Activated T-cell treated with anti-CD3 and anti-CD28 coated beads for 48 hours (primary cell): ENCODE results near the gene PHKG1.
"Not testable (repeated sequence)": the region's sequence is repeated elsewhere in the genome, so short reads cannot be mapped to it uniquely, and the experiment has no call there.

ENCODE experiments used
- DNase-seq: peaks from one replicate; pipeline ENCODE4 v3.0.0-alpha.2; 2020; ENCODE audit warnings: low read depth

PHKG1 gene

DNA sequence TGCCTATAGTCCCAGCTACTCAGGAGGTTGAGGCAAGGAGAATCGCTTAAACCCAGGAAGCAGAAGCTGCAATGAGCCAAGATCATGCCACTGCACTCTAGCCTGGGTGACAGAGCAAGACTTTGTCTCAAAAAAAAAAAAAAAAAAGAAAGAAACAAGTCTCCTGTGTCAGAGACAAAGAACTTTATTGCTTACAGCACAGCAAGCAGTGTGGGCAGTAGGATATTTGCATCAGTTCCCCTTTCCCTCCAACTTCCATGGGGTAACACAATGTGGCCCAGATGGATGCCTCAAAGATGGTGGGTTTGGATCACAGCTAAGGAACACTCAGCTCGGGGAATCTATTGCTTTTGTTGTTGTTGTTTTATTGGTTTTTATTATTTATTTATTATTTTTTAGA lies 47.0 kb downstream of the PHKG1 start:
- not testable (repeated sequence) for DNase-seq

DNA sequence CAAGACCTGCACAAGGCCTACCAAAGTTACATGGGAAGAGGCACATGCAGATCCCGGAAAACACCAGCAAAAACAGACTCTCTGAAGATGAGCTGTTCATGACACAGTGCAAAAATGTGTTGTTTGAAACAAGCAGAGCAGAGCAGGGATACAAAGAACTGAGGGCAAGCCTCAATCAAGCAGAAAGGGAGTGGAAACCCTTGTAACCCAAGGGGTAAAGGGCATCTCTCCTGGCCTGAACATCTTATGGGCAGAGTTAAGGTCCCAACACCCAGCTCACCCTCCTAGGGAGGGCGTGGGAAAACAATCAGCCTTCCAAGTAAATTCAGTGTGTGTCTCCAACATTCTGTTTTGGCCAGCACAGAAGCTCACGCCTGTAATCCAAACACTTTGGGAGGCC lies 52.0 kb downstream of the PHKG1 start:
- DNase-seq: no peak

DNA sequence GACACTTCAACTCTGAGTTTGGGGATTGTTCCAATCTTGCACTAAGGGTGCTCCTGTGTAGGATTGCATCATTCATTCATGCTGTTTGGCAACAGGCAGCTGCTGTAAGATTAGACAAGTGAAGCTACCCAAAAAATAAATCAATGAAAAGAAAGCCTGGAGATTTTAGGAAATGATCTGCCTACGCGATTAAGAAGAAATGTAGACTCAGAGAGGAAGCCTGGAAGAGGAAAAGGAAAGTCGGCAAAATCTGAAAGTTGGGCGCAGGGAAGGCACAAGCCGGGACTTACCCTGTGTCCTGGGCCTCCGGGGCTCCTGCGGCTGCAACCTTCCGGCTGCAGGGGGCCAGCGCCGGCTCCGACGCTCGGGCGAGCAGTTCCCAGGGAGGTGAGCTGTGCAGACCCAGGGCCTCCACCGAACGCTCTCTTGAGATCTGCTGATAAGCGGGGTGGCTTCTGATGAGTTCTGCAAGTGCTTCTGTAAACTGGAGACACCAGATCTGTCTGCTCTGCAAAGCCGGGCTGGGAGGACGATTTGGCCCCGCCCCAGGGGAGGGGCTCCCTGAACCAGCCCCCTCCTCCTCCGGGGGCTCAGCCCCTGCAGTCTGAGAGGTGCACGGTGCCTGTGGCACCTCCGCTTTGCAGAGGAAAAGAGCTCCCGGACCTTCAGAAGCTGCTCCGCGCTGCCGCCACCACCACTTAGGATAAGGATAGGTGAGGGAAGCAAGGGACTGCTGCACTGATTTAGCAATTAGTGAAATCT lies 58.9 kb downstream of the PHKG1 start:
- DNase-seq: peak; percentile 65

DNA sequence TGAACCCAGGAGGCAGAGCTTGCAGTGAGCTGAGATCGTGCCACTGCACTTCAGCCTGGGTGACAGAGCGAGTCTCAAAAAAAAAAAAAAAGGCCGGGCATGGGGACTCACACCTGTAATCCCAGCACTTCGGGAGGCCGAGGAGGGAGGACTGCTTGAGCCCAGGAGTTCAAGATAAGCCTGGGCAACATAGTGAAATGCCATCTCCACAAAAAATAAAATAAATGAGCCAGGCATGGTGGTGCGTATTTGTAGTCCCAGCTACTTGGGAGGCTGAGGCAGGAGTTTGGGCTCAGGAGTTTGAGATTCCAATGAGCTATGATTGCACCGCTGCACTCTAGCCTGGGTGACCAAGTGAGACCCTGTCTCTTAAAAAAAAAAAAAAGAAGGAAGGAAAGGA lies 60.2 kb downstream of the PHKG1 start:
- DNase-seq: not testable (repeated sequence)

DNA sequence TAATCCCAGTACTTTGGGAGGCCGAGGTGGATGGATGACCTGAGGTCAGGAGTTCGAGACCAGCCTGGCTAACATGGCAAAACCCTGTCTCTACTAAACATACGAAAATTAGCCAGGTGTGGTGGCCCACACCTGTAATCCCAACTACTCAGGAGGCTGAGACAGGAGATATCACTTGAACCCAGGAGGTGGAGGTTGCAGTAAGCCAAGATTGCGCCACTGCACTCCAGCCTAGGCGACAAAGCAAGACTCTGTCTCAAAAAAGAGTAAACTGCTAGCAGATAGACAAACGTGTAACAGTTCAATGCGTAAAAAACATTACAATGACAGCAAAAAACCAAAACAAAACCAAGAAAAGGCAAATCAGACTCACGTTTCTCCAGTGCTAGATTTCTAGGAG lies 61.2 kb downstream of the PHKG1 start:
- not testable (repeated sequence) for DNase-seq

DNA sequence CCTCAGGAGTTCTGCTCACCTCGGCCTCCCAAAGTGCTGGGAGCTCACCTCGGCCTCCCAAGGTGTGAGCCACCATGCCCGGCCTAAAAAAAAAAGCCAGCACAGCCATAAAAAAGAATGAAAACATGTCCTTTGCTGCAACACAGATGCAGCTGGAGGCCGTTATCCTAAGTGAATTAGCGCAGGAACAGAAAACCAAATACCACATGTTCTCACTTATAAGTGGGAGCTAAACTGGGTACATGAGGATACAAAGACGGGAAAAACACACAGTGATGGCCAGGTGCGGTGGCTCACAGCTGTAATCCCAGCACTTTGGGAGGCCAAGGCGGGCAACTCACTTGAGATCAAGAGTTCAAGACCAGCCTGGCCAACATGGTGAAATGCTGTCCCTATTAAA lies 62.4 kb downstream of the PHKG1 start:
- no peak for DNase-seq
